GM12878 (cell line): ENCODE measurements around the gene SGMS1. TPM values are rescaled to one million over a fixed set of nuclear protein-coding genes. Genes with fewer than 3 reads are reported as not detected.

Experiments used
- ATAC-seq: fragments of 200-7000 bp; cut with Tn5 transposase; 3 replicates; pipeline ENCODE4 v1.9.1; 2020; ENCODE audit warnings: mild to moderate bottlenecking, moderate library complexity
- BruUV-seq: library from RNA; stranded (reverse); fragments of 400-500 nt; replicated peaks from 2 replicates; lab custom pipeline; 2021; lab: Mats Ljungman, UMichigan
- CTCF ChIA-PET: fragments of 300-600 bp; sonication (Branson Sonifier 250); formaldehyde crosslinking; extraction: SDS; loops from one replicate; lab custom pipeline; 2021; ENCODE audit warnings: inconsistent platforms; lab: Yijun Ruan, JAX
- POLR2A ChIA-PET: fragments of 350-600 bp; formaldehyde crosslinking; extraction: SDS; loops from one replicate; lab custom pipeline; 2021; ENCODE audit warnings: inconsistent platforms; lab: Charles Lee
- RAD21 ChIA-PET: fragments of 300-600 bp; sonication (Branson Sonifier 250); formaldehyde crosslinking; loops from one replicate; lab custom pipeline; 2023; ENCODE audit warnings: antibody characterized with exemption; ENCODE audit not compliant: unreplicated experiment; lab: Charles Lee
- SMC1A ChIA-PET: fragments of 300-600 bp; sonication (Branson Sonifier 250); formaldehyde crosslinking; loops from one replicate; lab custom pipeline; 2023; ENCODE audit not compliant: unreplicated experiment, uncharacterized antibody; lab: Charles Lee
- DNase-seq: peaks from one replicate; pipeline ENCODE4 v3.0.0-alpha.2; 2011; ENCODE audit warnings: low read depth, low spot score
- FAIRE-seq: peaks from 3 replicates; lab custom pipeline; 2011; peaks lifted over from hg19 to GRCh38; lab: Jason Lieb, UNC
- H2AFZ ChIP-seq: 2 replicates; pipeline ENCODE4 v1.6.0; 2011; ENCODE audit warnings: low read depth, low read length, control low read depth; ENCODE audit not compliant: control insufficient read depth
- H3K27ac ChIP-seq: 2 replicates; pipeline ENCODE4 v1.5.1; 2011; ENCODE audit warnings: control low read depth; ENCODE audit not compliant: control insufficient read depth, insufficient read depth
- H3K27me3 ChIP-seq, 2 experiments: replicated peaks in 1 of 2; 2 replicates each; pipeline versions ENCODE4 v1.6.0 to v1.6.1; 2011; ENCODE audit warnings: low read length in 1 of 2; ENCODE audit not compliant: control insufficient read depth in 2 of 2, insufficient read depth in 2 of 2
- H3K36me3 ChIP-seq, 2 experiments: 2 replicates each; pipeline ENCODE4 v1.5.1; 2011; ENCODE audit warnings: low read length in 1 of 2; ENCODE audit not compliant: control insufficient read depth in 2 of 2, insufficient read depth in 2 of 2
- H3K4me1 ChIP-seq: 2 replicates; pipeline ENCODE4 v1.6.1; 2011; ENCODE audit warnings: mild to moderate bottlenecking, low read length, moderate library complexity, mixed read lengths; ENCODE audit not compliant: control insufficient read depth, insufficient read depth
- H3K4me2 ChIP-seq: 2 replicates; pipeline ENCODE4 v1.6.0; 2011; ENCODE audit warnings: control low read depth; ENCODE audit not compliant: control insufficient read depth, insufficient read depth
- H3K4me3 ChIP-seq: fragments of 200-600 bp; sonication (generic); 2 replicates; pipeline ENCODE4 v1.5.1; 2016
- H3K79me2 ChIP-seq: 2 replicates; pipeline ENCODE4 v1.6.0; 2011; ENCODE audit warnings: low read length; ENCODE audit not compliant: control insufficient read depth, insufficient read depth
- H3K9ac ChIP-seq: 2 replicates; pipeline ENCODE4 v1.8.0; 2011; ENCODE audit warnings: low read length, control low read depth, mixed read lengths; ENCODE audit not compliant: control insufficient read depth, insufficient read depth
- H3K9me3 ChIP-seq: replicated peaks from 3 replicates; pipeline ENCODE4 v1.5.1; 2011; ENCODE audit warnings: mild to moderate bottlenecking, low read length; ENCODE audit not compliant: control insufficient read depth, insufficient read depth
- H4K20me1 ChIP-seq: 2 replicates; pipeline ENCODE4 v1.6.0; 2011; ENCODE audit not compliant: control insufficient read depth, insufficient read depth
- CHD4 ChIP-seq: fragments of 200-600 bp; sonication (generic); IDR thresholded peaks from 2 replicates; pipeline ENCODE4 v1.6.1; 2016; ENCODE audit warnings: mild to moderate bottlenecking
- E2F4 ChIP-seq: IDR thresholded peaks from 2 replicates; pipeline ENCODE4 v1.6.1; 2012; ENCODE audit warnings: low read depth, low read length, improper control_type of control experiment
- MTA3 ChIP-seq: IDR thresholded peaks from 2 replicates; pipeline ENCODE4 v1.6.1; 2012; ENCODE audit warnings: low read length, inconsistent platforms, borderline replicate concordance
- POLR2A ChIP-seq: IDR thresholded peaks from 2 replicates; pipeline ENCODE4 v1.6.1; 2011; ENCODE audit warnings: low read depth, mild to moderate bottlenecking, low read length
- SRF ChIP-seq, 2 experiments: IDR thresholded peaks; 2 replicates each; pipeline ENCODE4 v1.6.1; 2011; ENCODE audit warnings: low read depth in 2 of 2, low read length in 2 of 2, mild to moderate bottlenecking in 1 of 2, moderate library complexity in 1 of 2
- TARDBP ChIP-seq: IDR thresholded peaks from 2 replicates; pipeline ENCODE4 v1.6.1; 2016; ENCODE audit warnings: borderline replicate concordance
- USF1 ChIP-seq: IDR thresholded peaks from 2 replicates; pipeline ENCODE4 v1.6.1; 2011; ENCODE audit warnings: borderline replicate concordance, low read depth, mild to moderate bottlenecking, moderate library complexity, mixed read lengths, low read length; ENCODE audit not compliant: insufficient read depth; ENCODE audit errors: extremely low read length
- ZZZ3 ChIP-seq: IDR thresholded peaks from 2 replicates; pipeline ENCODE4 v1.6.1; 2011; ENCODE audit warnings: low read depth; ENCODE audit not compliant: control insufficient read depth, insufficient read length
- WGBS: methylation state at CpG from one replicate; pipeline ENCODE4 v1.1.6; 2016; ENCODE audit warnings: low lambda C conversion rate; ENCODE audit not compliant: insufficient replicate concordance, insufficient coverage; ENCODE audit errors: missing lambda C conversion rate; 5-methylcytosine and 5-hydroxymethylcytosine counted together
- in situ Hi-C: fragments of 300-500 bp; cut with MboI; formaldehyde crosslinking; loops from 9 replicates; pipeline ENCODE4 v1.14.3; 2018; ENCODE audit warnings: mixed read lengths
- intact Hi-C: fragments of 100-400 bp; cut with micrococcal nuclease; formaldehyde crosslinking; loops from one replicate; pipeline ENCODE4 v1.14.2; 2022; ENCODE audit not compliant: unreplicated experiment
- polyA plus RNA-seq, 11 experiments: library from polyadenylated mRNA; depleted of rRNA in 4 of 11; unstranded in 6 of 11; stranded (reverse) in 5 of 11; fragments of >200 nt; fragmentation: Nextera tagmentation in 4 of 11; fragmentation: Illumina TruSeq in 1 of 11; extraction: Ambion mirVana in 4 of 11; extraction: Trizol in 1 of 11; gene quantifications; 1 replicate in 1 of 11; 2 replicates in 10 of 11; pipeline versions ENCODE4 v1.2.1 to v1.2.3, GENCODE V29; 2011 to 2016; ENCODE audit warnings: inconsistent platforms in 2 of 11, missing spikeins in 2 of 11, low read depth in 1 of 11
- total RNA-seq, 4 experiments: library from RNA; depleted of rRNA in 3 of 4; stranded (reverse); fragments of >200 nt in 3 of 4; fragmentation: Illumina TruSeq in 1 of 4; extraction: Trizol in 1 of 4; gene quantifications; 2 replicates each; pipeline versions ENCODE4 v1.2.1 to v1.2.3, GENCODE V29; 2013 to 2021

Gene SGMS1
- total and polyA plus RNA-seq, 10 of the 15 experiments (the other 5 are each of a cell fraction or from before 2014, with no cell fraction given): 1.4 to 14.5 (median 4.9) TPM

GRCh38 chr10:50385624-50386023 is 238.1 kb downstream of the SGMS1 start:
- in situ Hi-C loops (no loop called here), intact Hi-C loops (no loop called here)
- Histone ChIP-seq H2AFZ (no peak overlapping the region), H3K79me2 (peaks cover 87% of the 10 kb centered on the region), H3K4me2 (no peak overlapping the region), H3K4me1 (peaks cover 29% of the 10 kb centered on the region), H3K36me3 (0 out of 4 replicates have a peak, but pooled peaks cover 0 to 3% of the 10 kb centered on the region in 2 experiments), H3K27ac (no peak overlapping the region), H3K27me3 (no peaks in the 10 kb centered on the region), H3K4me3 (no peak overlapping the region), H3K9ac (no peak overlapping the region), H3K9me3 (no peaks in the 10 kb centered on the region), H4K20me1 (no peaks in the 10 kb centered on the region)
- ATAC-seq: no peak
- ChIA-PET SMC1A (interaction anchor here (0.9 to 5.0 kb wide), 21 partner anchors 9 to 121 kb away, joined by 3 to 30 read pairs (median 5); no protein-coding TSS in a partner anchor), RAD21 (interaction anchor here (0.8 to 3.3 kb wide), 13 partner anchors 9 to 125 kb away, joined by 3 to 12 read pairs (median 3); no protein-coding TSS in a partner anchor), CTCF (interaction anchor here (0.5 to 4.2 kb wide), 12 partner anchors 10 to 274 kb away, joined by 3 to 27 read pairs (median 6); no protein-coding TSS in a partner anchor), POLR2A (interaction anchor here (0.5 to 3.9 kb wide), 7 partner anchors 11 to 116 kb away, joined by 3 to 30 read pairs (median 5); no protein-coding TSS in a partner anchor)
- FAIRE-seq: no peak
- WGBS: 94% methylated on average over 2 of the region's 2 CpGs
- no peak for DNase-seq
- TF ChIP-seq MTA3 (no peak), CHD4 (no peak), POLR2A (no peak), USF1 (no peak), TARDBP (no peak), E2F4 (no peak), ZZZ3 (no peak), SRF (IDR thresholded peaks at IDR 0.05; ENCODE audit: low read depth in 2 of 2, low read length in 2 of 2) (no peak)
- BruUV-seq: no TSS peak
